A673 (cell line): ENCODE measurements around the gene SPEM1.
"Not testable (repeated sequence)": the region's sequence is repeated elsewhere in the genome, so short reads cannot be mapped to it uniquely, and the experiment has no call there.

ENCODE experiments used
- CTCF ChIP-seq: fragments of 300-800, 200-600 bp; sonication (generic); conservative IDR thresholded peaks from 2 replicates; pipeline ENCODE4 v1.5.1; 2017; ENCODE audit warnings: low read depth, mild to moderate bottlenecking, antibody characterized with exemption, low read length, moderate library complexity, mixed read lengths
- EZH2 ChIP-seq: fragments of 200-600 bp; sonication (generic); IDR thresholded peaks from 2 replicates; pipeline ENCODE4 v1.6.1; 2017; ENCODE audit warnings: borderline replicate concordance, low read depth, mild to moderate bottlenecking, mixed read lengths, antibody characterized with exemption, low read length; ENCODE audit not compliant: poor library complexity, severe bottlenecking

DNA sequence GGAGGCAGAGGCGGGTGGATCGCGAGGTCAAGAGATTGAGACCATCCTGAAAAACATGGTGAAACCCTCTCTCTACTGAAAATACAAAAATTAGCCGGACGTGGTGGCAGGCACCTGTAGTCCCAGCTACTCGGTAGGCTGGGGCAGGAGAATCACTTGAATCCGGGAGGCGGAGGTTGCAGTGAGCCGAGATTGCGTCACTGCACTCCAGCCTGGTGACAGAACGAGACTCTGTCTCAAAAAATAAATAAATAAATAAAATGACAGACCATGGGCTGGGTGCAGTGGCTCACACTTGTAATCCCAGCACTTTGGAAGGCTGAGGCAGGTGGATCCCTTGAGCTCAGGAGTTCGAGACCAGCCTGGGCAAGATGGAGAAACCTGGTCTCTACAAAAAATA, 49.7 kb downstream of the SPEM1 start:
- TF ChIP-seq CTCF, EZH2: not testable (repeated sequence)
